Measurements from ENCODE around the gene RAPGEF1.
A peak's percentile ranks its signal among the peaks of the same experiment; 100 is the strongest.
"Not testable (repeated sequence)": the region's sequence is repeated elsewhere in the genome, so short reads cannot be mapped to it uniquely, and the experiment has no call there.

The RAPGEF1 gene

GRCh38 chr9:131554087-131554842 is 185.6 kb downstream of the RAPGEF1 start:
- no peak for DNase-seq

GRCh38 chr9:131552030-131552429 is 187.8 kb downstream of the RAPGEF1 start:
- DNase-seq = no peak

GRCh38 chr9:131550465-131550864 is 189.4 kb downstream of the RAPGEF1 start:
- DNase-seq = not testable (repeated sequence)

GRCh38 chr9:131549186-131549585 is 190.7 kb downstream of the RAPGEF1 start:
- not testable (repeated sequence) for DNase-seq

DNA sequence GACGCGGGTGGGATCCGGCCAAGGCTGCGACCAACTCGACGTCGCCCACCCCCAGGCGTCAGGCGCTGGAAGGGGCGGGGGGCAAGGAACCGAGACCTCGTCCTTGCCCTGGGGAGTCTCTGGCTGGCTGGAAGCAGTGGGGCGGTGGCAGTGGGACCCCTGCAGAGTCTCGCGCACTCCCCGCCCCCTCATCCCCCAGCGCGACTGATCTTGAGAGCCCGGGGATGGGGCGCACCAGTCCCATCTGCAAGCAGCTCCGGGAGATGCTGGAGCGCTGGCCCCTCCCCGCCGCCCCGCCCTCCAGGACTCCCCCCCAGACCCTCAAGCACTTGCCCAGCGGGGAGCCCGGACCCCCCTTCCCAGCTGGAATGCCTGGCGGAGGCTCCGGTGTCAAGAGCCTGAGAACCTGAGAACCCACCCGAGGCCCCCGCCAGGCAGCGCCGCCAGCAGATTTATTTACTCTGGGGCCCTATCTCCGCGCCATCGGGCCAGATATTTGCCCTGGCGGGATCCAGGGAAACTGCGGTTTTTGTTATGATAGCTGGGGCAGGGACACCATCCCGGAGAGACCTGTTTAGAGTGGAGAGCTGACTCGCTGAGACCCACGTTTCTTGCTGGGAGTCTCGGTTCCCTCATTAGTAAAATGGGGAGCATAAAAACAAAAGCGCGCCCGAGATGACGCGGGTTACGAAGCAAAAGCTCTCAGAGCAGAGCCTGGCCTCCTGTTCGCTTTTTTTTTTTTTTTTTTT is 193.4 kb downstream of the RAPGEF1 start:
- peak; percentile 47 for DNase-seq

DNA sequence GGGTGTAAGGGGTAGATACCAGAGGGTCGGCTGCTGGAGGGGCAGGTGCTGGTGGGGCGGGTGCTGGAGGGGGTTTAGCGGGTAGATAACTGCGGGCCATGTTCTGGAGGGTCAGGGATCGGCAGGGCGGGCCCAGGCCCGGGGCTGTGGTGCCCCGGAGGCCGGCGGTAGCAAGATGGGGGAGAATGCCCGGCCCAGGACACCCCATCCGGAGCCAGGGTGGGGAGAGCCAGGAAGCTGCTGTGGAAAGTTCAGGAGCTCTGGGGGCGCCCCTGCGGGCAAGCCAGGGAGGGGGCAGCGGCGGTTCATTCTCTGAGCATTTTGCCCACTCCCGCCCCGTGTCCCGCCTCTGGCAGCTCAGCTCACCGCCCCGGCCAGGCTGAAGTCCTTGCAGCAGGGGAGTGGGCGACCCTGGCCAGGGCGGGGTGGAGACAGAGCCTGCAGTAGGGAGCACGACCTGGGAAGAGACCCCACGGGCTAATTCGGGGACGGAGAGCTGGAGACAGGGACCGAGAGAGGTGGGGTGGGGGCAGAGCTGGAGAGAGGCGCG is 194.0 kb downstream of the RAPGEF1 start:
- DNase-seq = peak; percentile 21

GRCh38 chr9:131545003-131545785 is 194.7 kb downstream of the RAPGEF1 start, which contains the start of gene PRRT1B:
TSS of gene PRRT1B (plus strand) at chr9:131545523. CDS start at chr9:131545616, 93 bp downstream.
- DNase-seq = peak; percentile 14

DNA sequence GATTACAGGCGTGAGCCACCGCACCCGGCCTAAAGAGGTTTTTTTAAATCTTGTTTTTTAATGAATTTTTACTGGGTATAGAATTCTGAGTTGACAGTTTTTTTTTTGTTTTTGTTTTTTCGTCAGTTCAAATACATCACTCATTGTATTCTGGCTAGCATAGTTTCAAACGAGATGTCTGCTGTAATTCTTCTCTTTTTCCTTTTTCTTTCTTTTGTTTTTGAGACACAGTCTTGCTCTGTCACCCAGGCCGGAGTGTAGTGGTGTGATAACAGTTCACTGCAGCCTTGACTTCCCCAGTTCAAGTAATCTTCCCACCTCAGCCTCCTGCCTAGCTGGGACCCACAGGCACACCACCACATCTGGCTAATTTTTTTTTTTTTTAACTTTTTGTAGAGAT is 196.7 kb downstream of the RAPGEF1 start:
- no peak for DNase-seq

GRCh38 chr9:131539223-131539923 is 200.5 kb downstream of the RAPGEF1 start:
- DNase-seq = no peak

DNA sequence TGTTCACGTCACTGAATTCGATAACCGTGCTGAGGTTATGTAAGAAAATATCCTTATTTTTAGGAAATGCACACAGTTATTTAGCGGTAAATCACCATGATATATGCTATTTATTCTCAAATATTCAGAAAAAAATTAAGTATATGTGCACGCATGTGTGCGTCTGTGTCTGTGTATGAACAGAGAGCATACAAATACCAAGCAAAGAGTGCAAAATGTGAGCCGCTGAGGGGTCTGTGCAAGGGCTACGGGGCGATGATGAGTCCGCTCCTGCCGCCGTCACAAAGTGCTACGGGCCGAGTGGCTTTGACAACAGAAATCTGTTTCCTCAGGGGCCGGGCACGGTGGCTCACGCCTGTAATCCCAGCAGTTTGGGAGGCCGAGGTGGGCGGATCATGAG is 201.9 kb downstream of the RAPGEF1 start:
- no peak for DNase-seq

GRCh38 chr9:131534721-131535237 is 205.1 kb downstream of the RAPGEF1 start:
- DNase-seq = no peak

DNA sequence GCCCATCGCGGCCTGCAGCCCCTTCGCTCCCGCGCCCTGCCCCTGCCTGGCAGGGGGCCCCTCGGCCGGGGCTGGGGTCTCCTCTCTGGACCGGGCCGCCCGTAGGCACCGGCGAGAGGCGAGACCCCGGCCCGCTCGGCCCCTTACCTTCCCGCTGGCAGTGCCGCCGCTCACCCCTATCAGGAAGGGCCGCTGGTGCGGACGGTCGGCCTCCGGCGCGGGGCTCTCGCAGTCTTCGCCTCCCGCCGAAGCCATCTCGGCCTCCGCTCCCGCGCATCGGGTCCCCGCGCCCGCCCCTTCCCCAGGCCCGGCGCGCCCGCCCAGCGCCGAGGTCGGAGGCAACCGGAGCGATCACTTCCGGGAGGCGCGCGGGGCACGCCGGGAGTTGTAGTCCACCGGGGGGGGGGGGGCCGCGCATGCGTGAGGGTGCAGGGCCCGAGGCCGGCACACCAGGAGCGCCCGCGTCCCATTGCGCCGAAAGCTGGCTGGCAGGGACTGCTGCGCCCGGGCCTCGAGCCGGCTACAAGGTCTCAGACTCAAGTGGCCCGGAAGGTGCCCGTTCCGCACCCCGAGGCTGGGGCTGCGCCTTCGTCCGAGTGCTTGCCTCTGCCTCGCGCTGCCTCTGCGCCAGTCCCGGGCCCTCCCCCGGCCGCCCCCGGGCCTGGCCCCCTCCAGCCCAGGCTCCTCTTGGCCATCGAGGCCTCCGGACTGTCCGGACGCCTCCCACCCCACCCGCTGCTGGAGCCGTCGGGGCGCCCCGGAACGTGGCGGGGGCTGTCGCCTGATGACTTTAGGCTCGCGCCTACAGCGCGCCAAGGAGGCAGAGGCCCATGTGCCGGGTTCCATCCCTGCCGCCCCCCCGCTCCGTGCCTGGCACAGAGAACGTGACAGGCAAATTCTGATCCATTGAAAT is 208.7 kb downstream of the RAPGEF1 start, which contains the start of gene UCK1:
UCK1 (minus strand) TSS at position 344 of the 913 bp plus-strand sequence; CDS start at position 255, 89 bp downstream.
- peak; percentile 93 for DNase-seq

GRCh38 chr9:131530546-131530919 is 209.3 kb downstream of the RAPGEF1 start:
- no peak for DNase-seq

DNA sequence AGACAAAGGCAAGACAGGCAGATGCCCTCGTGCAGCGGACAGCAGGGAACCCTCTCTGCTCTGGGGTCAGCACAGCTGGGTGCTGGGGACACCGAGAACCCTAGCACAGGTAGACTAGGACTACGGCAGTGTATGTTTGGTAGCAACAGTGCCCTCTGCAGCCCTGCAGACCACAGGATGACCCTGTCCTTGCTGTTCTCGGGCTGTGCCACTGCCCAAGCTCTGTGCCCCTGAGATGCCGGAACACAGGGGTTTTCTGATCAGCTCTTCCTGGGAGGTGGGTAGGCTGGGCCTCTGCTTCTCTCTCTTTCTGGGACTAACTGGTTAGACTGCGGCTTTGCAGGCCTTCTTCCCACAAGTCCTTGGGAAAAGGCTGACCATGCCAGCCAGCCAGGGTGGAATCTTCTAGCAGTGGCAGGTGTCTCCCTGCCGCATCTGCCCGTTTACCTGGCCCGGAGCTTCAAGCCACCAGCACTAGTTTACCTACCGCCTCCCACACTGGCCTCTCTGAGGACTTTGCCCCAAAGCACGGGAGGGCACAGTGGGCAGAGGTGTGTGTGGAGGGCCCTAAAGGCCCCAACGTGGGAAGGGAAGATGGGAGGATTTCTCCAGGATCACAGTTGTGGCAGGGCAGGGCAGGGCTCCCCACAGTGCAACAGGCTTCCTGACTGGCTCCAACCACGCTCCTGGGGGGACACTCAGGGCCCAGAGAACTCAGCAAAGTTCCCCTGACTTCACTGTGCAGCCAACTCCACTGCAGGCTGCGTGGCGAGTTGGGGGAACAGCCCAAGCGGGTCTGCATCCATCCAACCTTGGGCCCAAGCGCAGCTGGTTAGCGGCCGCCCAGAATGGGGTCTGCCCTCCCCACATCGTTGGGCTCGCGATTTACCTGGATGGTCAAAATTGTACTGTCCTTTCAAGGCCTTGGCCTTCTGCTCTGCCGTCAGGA is 210.0 kb downstream of the RAPGEF1 start:
- no peak for DNase-seq

DNA sequence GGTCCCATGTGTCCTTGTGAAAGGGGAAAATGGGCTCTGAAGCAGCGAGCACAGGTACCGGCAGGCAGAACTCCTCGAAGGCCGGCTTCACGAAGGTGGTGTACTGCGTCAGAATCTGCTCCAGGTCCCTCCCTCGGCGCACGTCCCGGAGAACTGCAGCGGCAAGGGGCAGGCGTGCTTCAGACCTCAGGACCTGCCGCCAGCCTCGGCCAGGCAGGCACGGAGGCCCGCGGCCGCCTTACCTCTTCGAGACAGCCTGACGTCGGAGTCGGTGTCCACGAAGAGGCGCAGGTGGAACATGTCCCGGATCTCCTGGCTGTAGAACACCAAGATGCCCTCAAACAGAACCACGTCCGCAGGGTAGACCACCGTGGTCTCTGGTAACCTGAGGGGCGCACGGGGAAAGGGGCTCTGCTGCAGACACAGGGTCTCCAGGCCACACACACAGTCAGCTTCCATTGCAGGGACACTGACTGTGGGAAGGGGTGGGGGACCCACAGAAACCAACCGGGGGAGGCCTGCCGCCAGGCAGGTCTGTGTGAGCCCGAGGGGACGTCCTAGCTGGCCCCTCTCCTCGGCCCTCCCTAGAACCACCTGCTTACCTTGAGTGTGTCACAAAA is 210.9 kb downstream of the RAPGEF1 start:
- no peak for DNase-seq

DNA sequence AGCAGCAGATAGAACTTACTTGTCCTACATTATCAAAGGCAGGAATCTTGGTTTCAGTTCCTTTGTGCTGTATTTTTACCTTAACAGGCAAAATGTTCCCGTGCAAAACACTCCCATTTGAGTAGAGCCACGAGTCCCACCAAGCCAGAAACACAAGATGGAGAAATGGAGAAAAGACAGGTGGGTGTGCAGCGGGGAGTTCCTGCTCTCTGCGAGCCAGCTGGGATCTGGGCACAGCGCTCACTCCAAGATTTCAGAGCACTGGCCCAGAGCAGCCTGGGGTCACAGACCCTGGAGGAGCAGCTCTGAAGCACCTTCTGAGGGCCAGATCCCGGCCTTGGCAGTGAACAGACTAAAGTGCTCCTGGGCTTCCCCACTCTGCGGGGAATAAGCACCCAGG is 211.7 kb downstream of the RAPGEF1 start:
- no peak for DNase-seq

Data from right hindlimb (tissue), 1 donor.